H1 (cell line): ENCODE results near the gene KDM6A. TPM values are rescaled to one million over a fixed set of nuclear protein-coding genes. Genes with fewer than 3 reads are reported as not detected.

Experiments used
- CHD7 ChIP-seq: fragments of 300-600 bp; sonication (generic); IDR thresholded peaks from 2 replicates; pipeline ENCODE4 v1.7.1; 2012; ENCODE audit warnings: low read length, moderate library complexity, mild to moderate bottlenecking, inconsistent platforms; ENCODE audit not compliant: insufficient replicate concordance
- GABPA ChIP-seq: IDR thresholded peaks from 2 replicates; pipeline ENCODE4 v1.6.1; 2011; ENCODE audit warnings: mild to moderate bottlenecking, low read length, moderate library complexity, borderline replicate concordance; ENCODE audit not compliant: insufficient read depth
- NANOG ChIP-seq: IDR thresholded peaks from 2 replicates; pipeline ENCODE4 v1.6.1; 2011; ENCODE audit warnings: low read length, low read depth, mild to moderate bottlenecking, inconsistent platforms; ENCODE audit not compliant: insufficient read depth, poor library complexity, severe bottlenecking
- POLR2A ChIP-seq, 2 experiments: IDR thresholded peaks; 1 replicate in 1 of 2; 2 replicates in 1 of 2; pipeline ENCODE4 v1.6.1; 2011; ENCODE audit warnings: low read depth in 2 of 2, low read length in 2 of 2, mild to moderate bottlenecking in 2 of 2; ENCODE audit errors: control extremely low read depth in 1 of 2
- SIRT6 ChIP-seq: IDR thresholded peaks from one replicate; pipeline ENCODE4 v1.7.1; 2012; ENCODE audit warnings: low read length, inconsistent platforms
- TAF1 ChIP-seq: IDR thresholded peaks from 2 replicates; pipeline ENCODE4 v1.6.1; 2011; ENCODE audit warnings: mild to moderate bottlenecking, low read depth, low read length
- TBP ChIP-seq: IDR thresholded peaks from 2 replicates; pipeline ENCODE4 v1.6.1; 2011; ENCODE audit warnings: low read depth, low read length, improper control_type of control experiment
- YY1 ChIP-seq: IDR thresholded peaks from 2 replicates; pipeline ENCODE4 v1.6.1; 2011; ENCODE audit warnings: low read depth, mild to moderate bottlenecking, low read length
- polyA plus RNA-seq, 7 experiments: library from polyadenylated mRNA; depleted of rRNA in 3 of 7; stranded (reverse) in 5 of 7; unstranded in 2 of 7; fragments of >200 nt in 5 of 7; fragments of 200-250 nt in 2 of 7; gene quantifications; 1 replicate in 5 of 7; 2 replicates in 1 of 7; 4 replicates in 1 of 7; pipeline versions ENCODE4 v1.2.1 to v1.2.3, GENCODE V29; 2011 to 2013; ENCODE audit warnings: missing spikeins in 2 of 7, mixed read lengths in 2 of 7
- total RNA-seq: library from RNA; stranded (reverse); fragmentation: NEBNext Ultra II Directional; extraction: Animal tissue kit (Norgen Biotek cat#: 25700); gene quantifications from 2 replicates; pipeline ENCODE4 v1.2.1, GENCODE V29; 2021

KDM6A gene
- total and polyA plus RNA-seq, 2 of the 8 experiments (the other 6 are each of a cell fraction or from before 2014, with no cell fraction given), result 43.5 to 58.4 TPM

- TF ChIP-seq CHD7, result no peak
- no peak for TF ChIP-seq YY1
- no peak for TF ChIP-seq POLR2A (IDR thresholded peaks at IDR 0.05; ENCODE audit: control extremely low read depth in 1 of 2, low read depth in 2 of 2, low read length in 2 of 2)
- no peak for TF ChIP-seq SIRT6
- no peak for TF ChIP-seq TBP
- no peak for TF ChIP-seq TAF1
- TF ChIP-seq GABPA, result no peak
- no peak for TF ChIP-seq NANOG
These were observed 98.7 kb downstream of the KDM6A start (continued) for GRCh38 chrX:44971674-44972073.
